ENCODE measurements around the gene KCNA10.

The KCNA10 gene

DNA sequence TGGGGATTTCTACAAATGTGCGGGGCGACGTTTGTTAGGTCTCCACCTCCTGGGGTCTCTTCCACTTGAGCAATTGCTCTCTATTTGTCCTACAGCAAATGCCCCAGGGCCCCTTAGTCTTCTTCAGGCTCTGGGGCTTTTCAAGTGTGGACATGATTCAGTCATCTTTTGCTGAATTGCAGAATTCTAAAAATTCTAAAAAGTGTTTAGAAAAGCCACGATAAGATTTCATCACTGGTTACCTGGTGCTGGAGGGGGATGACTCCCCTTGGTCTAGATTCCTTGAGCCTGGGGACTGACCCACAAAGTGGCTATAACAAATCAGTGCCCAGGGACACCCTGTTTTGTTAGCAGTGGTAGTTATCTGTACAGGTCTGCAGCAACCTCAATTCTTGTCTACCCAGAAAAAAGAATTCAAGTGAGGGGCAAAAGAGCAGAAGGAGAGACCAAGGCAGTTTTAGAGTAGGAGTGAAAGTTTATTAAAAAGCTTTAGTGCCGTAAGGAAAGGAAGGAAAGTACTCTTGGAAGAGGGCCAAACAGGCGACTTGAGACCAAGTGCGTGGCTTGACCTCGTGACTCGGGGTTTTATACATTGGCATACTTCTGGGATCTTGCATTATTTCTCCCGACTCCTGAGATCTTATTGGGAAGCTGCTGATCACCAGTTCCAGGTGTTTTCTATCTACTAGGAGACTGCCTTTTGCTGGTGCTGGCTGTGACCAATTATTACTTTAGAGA is 42.8 kb downstream of the KCNA10 start:
- DNase-seq = no peak

GRCh38 chr1:110475362-110476027 is 43.5 kb downstream of the KCNA10 start:
- DNase-seq = no peak

- DNase-seq = no peak
Observed at GRCh38 chr1:110474444-110474843, 44.5 kb downstream of the KCNA10 start.

- no peak for DNase-seq
Observed at GRCh38 chr1:110472546-110472945, 46.4 kb downstream of the KCNA10 start.

DNA sequence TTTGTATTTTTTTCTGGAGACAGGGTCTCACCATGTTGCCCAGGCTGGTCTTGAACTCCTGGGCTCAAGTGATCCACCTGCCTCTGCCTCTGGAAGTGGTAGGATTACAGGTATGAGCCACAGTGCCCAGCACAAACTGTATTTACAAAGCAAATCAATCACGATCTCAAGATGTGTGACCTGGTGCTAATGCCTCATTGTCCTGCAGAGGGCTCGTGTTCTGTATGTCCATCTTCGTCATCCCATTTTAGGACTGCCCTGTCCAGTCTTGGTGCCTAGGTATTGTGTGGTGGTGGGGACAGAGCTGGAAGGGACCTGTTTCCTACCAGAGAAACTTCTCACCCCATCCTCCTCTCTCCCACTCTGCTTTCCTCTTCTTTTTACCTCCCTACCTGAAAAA is 47.8 kb downstream of the KCNA10 start:
- DNase-seq = no peak

All from CD4-positive, alpha-beta T cell treated with Interleukin-1 beta for 1 hour (primary cell).